HepG2 (cell line): Measurements from ENCODE around the gene CSNK1D. TPM values are rescaled to one million over a fixed set of nuclear protein-coding genes. Genes with fewer than 3 reads are reported as not detected.
A peak's percentile ranks its signal among the peaks of the same experiment; 100 is the strongest.

ENCODE experiments used
- ARID3A ChIP-seq: IDR thresholded peaks from 2 replicates; pipeline ENCODE4 v1.6.1; 2012; ENCODE audit warnings: low read depth, low read length, improper control_type of control experiment
- ARID5B ChIP-seq: IDR thresholded peaks from 2 replicates; pipeline ENCODE4 v1.4.0; 2020; ENCODE audit warnings: mild to moderate bottlenecking, missing genetic modification reagents
- ARNTL ChIP-seq: sonication (generic); formaldehyde crosslinking; IDR thresholded peaks from 2 replicates; pipeline ENCODE4 v1.4.0; 2020; ENCODE audit warnings: mild to moderate bottlenecking, missing genetic modification reagents
- EEA1 ChIP-seq: sonication (generic); formaldehyde crosslinking; IDR thresholded peaks from 2 replicates; pipeline ENCODE4 v1.5.1; 2020; ENCODE audit warnings: mild to moderate bottlenecking, missing genetic modification reagents, borderline replicate concordance
- ERF ChIP-seq: IDR thresholded peaks from 2 replicates; pipeline ENCODE4 v1.6.1; 2018; ENCODE audit warnings: missing biosample characterization, missing genetic modification reagents
- GPN1 ChIP-seq: sonication (generic); formaldehyde crosslinking; IDR thresholded peaks from 2 replicates; pipeline ENCODE4 v1.5.1; 2020; ENCODE audit warnings: missing genetic modification reagents, borderline replicate concordance
- HNRNPK ChIP-seq: fragments of 200-400 bp; formaldehyde crosslinking; IDR thresholded peaks from 2 replicates; pipeline ENCODE4 v1.6.1; 2018; ENCODE audit warnings: low read length, low read depth, moderate library complexity, mild to moderate bottlenecking; ENCODE audit not compliant: poor library complexity, severe bottlenecking
- HNRNPLL ChIP-seq: fragments of 200-400 bp; formaldehyde crosslinking; IDR thresholded peaks from 2 replicates; pipeline ENCODE4 v1.6.1; 2017; ENCODE audit warnings: mild to moderate bottlenecking, low read depth, low read length; ENCODE audit not compliant: poor library complexity, severe bottlenecking
- KAT8 ChIP-seq: IDR thresholded peaks from 2 replicates; pipeline ENCODE4 v1.6.1; 2016; ENCODE audit warnings: missing genetic modification reagents, missing compliant biosample characterization
- KMT2B ChIP-seq: IDR thresholded peaks from 2 replicates; pipeline ENCODE4 v1.6.1; 2016; ENCODE audit warnings: missing genetic modification reagents, missing compliant biosample characterization
- NFATC3 ChIP-seq: sonication (generic); formaldehyde crosslinking; IDR thresholded peaks from 2 replicates; pipeline ENCODE4 v1.5.1; 2020; ENCODE audit warnings: mild to moderate bottlenecking, missing genetic modification reagents
- PRMT3 ChIP-seq: sonication (generic); formaldehyde crosslinking; IDR thresholded peaks from 2 replicates; pipeline ENCODE4 v1.8.1; 2022; ENCODE audit warnings: low read depth, mild to moderate bottlenecking, moderate library complexity, missing genetic modification reagents, borderline replicate concordance
- RCOR2 ChIP-seq: IDR thresholded peaks from 2 replicates; pipeline ENCODE4 v1.6.1; 2016; ENCODE audit warnings: missing biosample characterization, missing genetic modification reagents
- ZBTB1 ChIP-seq: sonication (generic); formaldehyde crosslinking; IDR thresholded peaks from 2 replicates; pipeline ENCODE4 v1.4.0; 2020; ENCODE audit warnings: missing genetic modification reagents, borderline replicate concordance
- ZNF337 ChIP-seq: sonication (generic); formaldehyde crosslinking; IDR thresholded peaks from 2 replicates; pipeline ENCODE4 v1.5.1; 2020; ENCODE audit warnings: missing genetic modification reagents, low read depth, mild to moderate bottlenecking, borderline replicate concordance
- ZNF724P ChIP-seq: sonication (generic); formaldehyde crosslinking; IDR thresholded peaks from 2 replicates; pipeline ENCODE4 v1.8.0; 2022; ENCODE audit warnings: missing genetic modification reagents, borderline replicate concordance
- ZNF782 ChIP-seq: sonication (generic); formaldehyde crosslinking; IDR thresholded peaks from 2 replicates; pipeline ENCODE4 v1.4.0; 2020; ENCODE audit warnings: missing genetic modification reagents, mild to moderate bottlenecking, borderline replicate concordance
- ZNF841 ChIP-seq: sonication (generic); formaldehyde crosslinking; IDR thresholded peaks from 2 replicates; pipeline ENCODE4 v1.8.1; 2023; ENCODE audit warnings: missing genetic modification reagents, borderline replicate concordance
- polyA plus RNA-seq, 8 experiments: library from polyadenylated mRNA; depleted of rRNA in 3 of 8; stranded (reverse) in 7 of 8; unstranded in 1 of 8; fragments of >200 nt; fragmentation: Illumina TruSeq in 4 of 8; extraction: Trizol in 4 of 8; gene quantifications; 2 replicates each; pipeline versions ENCODE4 v1.2.1 to v1.2.3, GENCODE V29; 2011 to 2016; ENCODE audit warnings: low read depth in 4 of 8, missing spikeins in 1 of 8, mixed read lengths in 1 of 8; ENCODE audit not compliant: insufficient read depth in 1 of 8
- total RNA-seq, 5 experiments: library from RNA; depleted of rRNA; stranded (reverse); fragments of >200 nt; fragmentation: Illumina TruSeq; extraction: Trizol; gene quantifications; 2 replicates each; pipeline ENCODE4 v1.2.3, GENCODE V29; 2016; ENCODE audit warnings: low read depth in 1 of 5
- TF ChIP-seq, protein P1 (sequence below): sonication (generic); formaldehyde crosslinking; IDR thresholded peaks from 2 replicates; pipeline ENCODE4 v1.8.0; 2022; ENCODE audit warnings: mild to moderate bottlenecking, missing genetic modification reagents
- TF ChIP-seq, protein P2 (sequence below): IDR thresholded peaks from 2 replicates; pipeline ENCODE4 v1.6.1; 2016

The CSNK1D gene
- total and polyA plus RNA-seq, 2 of the 13 experiments (the other 11 are each of a cell fraction or from before 2014, with no cell fraction given) = 31.5 to 128 TPM

DNA sequence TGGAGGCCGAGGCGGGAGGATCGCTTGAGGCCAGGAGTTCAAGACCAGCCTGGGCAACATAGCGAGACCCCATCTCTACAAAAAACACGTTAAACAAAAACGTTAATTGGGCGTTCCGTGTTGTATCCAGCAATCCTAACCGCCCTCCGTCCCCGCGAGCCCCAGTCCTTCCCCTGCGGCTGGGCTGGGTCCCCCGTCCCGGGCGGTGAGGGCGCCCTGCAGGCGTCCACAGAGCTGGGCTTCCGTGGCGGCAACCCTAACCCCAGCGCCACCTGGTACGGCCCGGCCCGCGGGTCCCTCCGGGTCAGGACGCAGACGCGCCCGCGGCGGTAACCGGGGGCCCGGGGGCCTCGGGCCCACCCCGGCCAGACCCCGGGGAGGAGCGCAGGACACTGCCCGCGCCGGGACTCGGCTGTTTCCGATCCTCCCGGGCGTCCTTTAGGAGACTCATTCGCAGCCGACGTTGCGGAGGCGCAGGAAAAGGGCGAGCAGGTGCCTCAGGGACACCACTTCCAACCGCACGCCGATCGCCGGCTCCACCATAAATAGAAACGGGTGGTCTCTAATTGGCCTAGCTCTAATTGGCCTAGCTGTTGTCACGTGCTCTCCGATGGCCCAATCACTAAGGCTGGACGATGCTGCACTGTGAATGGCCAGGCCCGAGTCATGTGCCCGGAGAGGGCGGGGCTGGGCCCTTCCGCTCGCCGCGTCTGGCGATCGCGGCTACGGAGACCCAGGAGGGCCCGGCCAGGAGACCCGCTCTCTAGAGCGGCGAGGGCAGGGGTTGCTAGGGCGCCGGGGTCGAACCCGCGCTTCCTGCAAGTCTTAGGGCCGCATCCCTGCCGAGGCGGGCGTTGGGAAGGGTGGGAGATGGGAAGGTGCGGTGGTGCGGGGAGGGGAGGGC, 19.0 kb upstream of the CSNK1D start (continued):
- TF ChIP-seq ZBTB1 (CRISPR knock-in tag) (no peak), ZNF337 (no peak), RCOR2 (no peak), HNRNPK (peak; percentile 74), ZNF782 (CRISPR knock-in tag) (peak; percentile 86), NFATC3 (no peak), ARID5B (peak; percentile 65), EEA1 (peak; percentile 85), GPN1 (no peak), ARNTL (CRISPR knock-in tag) (peak; percentile 47; the same call in 1 of the 2 replicates), ZNF841 (CRISPR knock-in tag) (0 out of 2 replicates have a peak, but pooled peaks have one; percentile 72), HNRNPLL (peak; percentile 80), PRMT3 (CRISPR knock-in tag) (no peak), ZNF724P (CRISPR knock-in tag) (peak; percentile 86; the same call in 1 of the 2 replicates), ARID3A (no peak), KAT8 (CRISPR knock-in tag) (peak; percentile 73), KMT2B (CRISPR knock-in tag) (peak; percentile 68), ERF (CRISPR knock-in tag) (peak; percentile 64; the same call in 1 of the 2 replicates)
- TF ChIP-seq, protein P1, sequence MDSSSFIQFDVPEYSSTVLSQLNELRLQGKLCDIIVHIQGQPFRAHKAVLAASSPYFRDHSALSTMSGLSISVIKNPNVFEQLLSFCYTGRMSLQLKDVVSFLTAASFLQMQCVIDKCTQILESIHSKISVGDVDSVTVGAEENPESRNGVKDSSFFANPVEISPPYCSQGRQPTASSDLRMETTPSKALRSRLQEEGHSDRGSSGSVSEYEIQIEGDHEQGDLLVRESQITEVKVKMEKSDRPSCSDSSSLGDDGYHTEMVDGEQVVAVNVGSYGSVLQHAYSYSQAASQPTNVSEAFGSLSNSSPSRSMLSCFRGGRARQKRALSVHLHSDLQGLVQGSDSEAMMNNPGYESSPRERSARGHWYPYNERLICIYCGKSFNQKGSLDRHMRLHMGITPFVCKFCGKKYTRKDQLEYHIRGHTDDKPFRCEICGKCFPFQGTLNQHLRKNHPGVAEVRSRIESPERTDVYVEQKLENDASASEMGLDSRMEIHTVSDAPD (CRISPR knock-in tag) = peak; percentile 89
- TF ChIP-seq, protein P2, sequence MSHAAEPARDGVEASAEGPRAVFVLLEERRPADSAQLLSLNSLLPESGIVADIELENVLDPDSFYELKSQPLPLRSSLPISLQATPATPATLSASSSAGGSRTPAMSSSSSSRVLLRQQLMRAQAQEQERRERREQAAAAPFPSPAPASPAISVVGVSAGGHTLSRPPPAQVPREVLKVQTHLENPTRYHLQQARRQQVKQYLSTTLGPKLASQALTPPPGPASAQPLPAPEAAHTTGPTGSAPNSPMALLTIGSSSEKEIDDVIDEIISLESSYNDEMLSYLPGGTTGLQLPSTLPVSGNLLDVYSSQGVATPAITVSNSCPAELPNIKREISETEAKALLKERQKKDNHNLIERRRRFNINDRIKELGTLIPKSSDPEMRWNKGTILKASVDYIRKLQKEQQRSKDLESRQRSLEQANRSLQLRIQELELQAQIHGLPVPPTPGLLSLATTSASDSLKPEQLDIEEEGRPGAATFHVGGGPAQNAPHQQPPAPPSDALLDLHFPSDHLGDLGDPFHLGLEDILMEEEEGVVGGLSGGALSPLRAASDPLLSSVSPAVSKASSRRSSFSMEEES (CRISPR knock-in tag) = peak; percentile 85
